WTC11 (cell line): ENCODE results near the gene TIMP2.

Experiments
- CTCF ChIP-seq: fragments of 200-600 bp; IDR thresholded peaks from 2 replicates; pipeline ENCODE4 v1.8.0; 2022; ENCODE audit warnings: antibody characterized with exemption
- FOXP4 ChIP-seq: sonication (generic); formaldehyde crosslinking; IDR thresholded peaks from 2 replicates; pipeline ENCODE4 v1.8.0; 2022; ENCODE audit warnings: mild to moderate bottlenecking, missing genetic modification reagents
- TEAD4 ChIP-seq: sonication (generic); formaldehyde crosslinking; IDR thresholded peaks from 2 replicates; pipeline ENCODE4 v1.8.0; 2022; ENCODE audit warnings: mild to moderate bottlenecking, missing genetic modification reagents
- TP53 ChIP-seq: sonication (generic); formaldehyde crosslinking; IDR thresholded peaks from 2 replicates; pipeline ENCODE4 v1.8.1; 2023; ENCODE audit warnings: mild to moderate bottlenecking, missing genetic modification reagents

- TF ChIP-seq TP53 (CRISPR knock-in tag): no peak
- TF ChIP-seq FOXP4 (CRISPR knock-in tag): no peak
- no peak for TF ChIP-seq TEAD4
- TF ChIP-seq CTCF: no peak
These were observed 13.1 kb downstream of the TIMP2 start for GRCh38 chr17:78912082-78912481.
